GM23248 (cell line): ENCODE results near the gene CEP95.

ENCODE experiments used
- EZH2 ChIP-seq: fragments of 200-600 bp; sonication (generic); IDR thresholded peaks from 2 replicates; pipeline ENCODE4 v1.6.1; 2018; ENCODE audit warnings: antibody characterized with exemption, mild to moderate bottlenecking; ENCODE audit not compliant: insufficient read depth, poor library complexity, severe bottlenecking
- EZH2phosphoT487 ChIP-seq: fragments of 200-600 bp; sonication (generic); IDR thresholded peaks from 2 replicates; pipeline ENCODE4 v1.6.1; 2018; ENCODE audit warnings: antibody characterized with exemption, moderate library complexity, mild to moderate bottlenecking, low read depth; ENCODE audit not compliant: insufficient read depth

GRCh38 chr17:64508683-64509082 lies 1.9 kb downstream of the CEP95 start:
- TF ChIP-seq EZH2 (no peak), EZH2phosphoT487 (no peak)
